B cell (primary cell): ENCODE data around the gene MYOF. TPM values are rescaled to one million over a fixed set of nuclear protein-coding genes. Genes with fewer than 3 reads are reported as not detected.

ENCODE experiments used
- ATAC-seq: fragments of 200-7000 bp; cut with Tn5 transposase; one replicate; pipeline ENCODE4 v1.10.0; 2021; ENCODE audit warnings: low read depth, mild to moderate bottlenecking, moderate number of reproducible peaks, moderate library complexity
- CTCF ChIA-PET: fragments of 350-600 bp; sonication (Branson Sonifier 250); formaldehyde crosslinking; loops from one replicate; lab custom pipeline; 2021; ENCODE audit warnings: antibody characterized with exemption, inconsistent platforms; lab: Charles Lee
- POLR2A ChIA-PET: fragments of 350-600 bp; sonication (Branson Sonifier 250); formaldehyde crosslinking; loops from one replicate; lab custom pipeline; 2021; ENCODE audit warnings: antibody characterized with exemption; lab: Charles Lee
- DNase-seq: peaks from one replicate; pipeline ENCODE4 v3.0.0; 2013
- H2AFZ ChIP-seq: 2 replicates; pipeline ENCODE4 v1.6.1; 2012; ENCODE audit warnings: mild to moderate bottlenecking, low read depth, low read length; ENCODE audit not compliant: insufficient read depth, poor library complexity, severe bottlenecking
- H3K27ac ChIP-seq, 2 donors: 1 replicate in 1 of 2; 2 replicates in 1 of 2; pipeline ENCODE4 v1.5.1; 2012 to 2013; ENCODE audit warnings: low read length in 2 of 2, mild to moderate bottlenecking in 2 of 2, moderate library complexity in 1 of 2
- H3K27me3 ChIP-seq, 4 experiments: fragments of 200-600 bp in 1 of 4; sonication (generic) in 1 of 4; replicated peaks in 1 of 4; 1 replicate in 2 of 4; 2 replicates in 2 of 4; pipeline versions ENCODE4 v1.6.1 to v1.7.0; 2013 to 2016; ENCODE audit warnings: low read length in 3 of 4, mild to moderate bottlenecking in 2 of 4, mixed read lengths in 1 of 4, moderate library complexity in 1 of 4; ENCODE audit not compliant: insufficient read depth in 4 of 4, control insufficient read depth in 3 of 4; ENCODE audit errors: control extremely low read depth in 1 of 4
- H3K36me3 ChIP-seq, 2 experiments: replicated peaks in 1 of 2; 1 replicate in 1 of 2; 2 replicates in 1 of 2; pipeline versions ENCODE4 v1.6.1 to v1.7.1; 2013; ENCODE audit warnings: low read length in 1 of 2; ENCODE audit not compliant: insufficient read depth in 2 of 2, control insufficient read depth in 1 of 2; ENCODE audit errors: control extremely low read depth in 1 of 2, extremely low read depth in 1 of 2
- H3K4me1 ChIP-seq, 2 donors: fragments of 200-600 bp in 1 of 2; sonication (generic) in 1 of 2; 1 replicate in 1 of 2; 2 replicates in 1 of 2; pipeline versions ENCODE4 v1.5.1 to v1.6.1; 2013 to 2017; ENCODE audit warnings: low read length in 2 of 2; ENCODE audit not compliant: control insufficient read depth in 2 of 2, insufficient read depth in 2 of 2
- H3K4me2 ChIP-seq: replicated peaks from 2 replicates; pipeline ENCODE3; 2012; ENCODE audit warnings: mild to moderate bottlenecking, low read depth, low read length; ENCODE audit not compliant: poor library complexity, severe bottlenecking
- H3K4me3 ChIP-seq, 5 experiments: fragments of 200-600 bp in 1 of 5; sonication (generic) in 1 of 5; 1 replicate in 3 of 5; 2 replicates in 2 of 5; pipeline versions ENCODE4 v1.5.1 to v1.7.0; 2011 to 2016; ENCODE audit warnings: low read length in 4 of 5, mild to moderate bottlenecking in 4 of 5, low read depth in 2 of 5, control low read depth in 1 of 5, moderate library complexity in 1 of 5; ENCODE audit not compliant: insufficient read depth in 1 of 5; ENCODE audit errors: control extremely low read depth in 1 of 5, extremely low read depth in 1 of 5
- H3K79me2 ChIP-seq: fragments of 200-600 bp; sonication (generic); one replicate; pipeline ENCODE4 v1.6.0; 2016; ENCODE audit warnings: low read length; ENCODE audit not compliant: control insufficient read depth, insufficient read depth
- H3K9ac ChIP-seq: fragments of 200-600 bp; sonication (generic); 2 replicates; pipeline ENCODE4 v1.6.1; 2017; ENCODE audit warnings: mild to moderate bottlenecking, low read length, moderate library complexity
- H3K9me3 ChIP-seq, 3 donors: one replicate each; pipeline versions ENCODE4 v1.6.1 to v1.7.1; 2013; ENCODE audit warnings: low read length in 2 of 3; ENCODE audit not compliant: control insufficient read depth in 2 of 3, insufficient read depth in 1 of 3; ENCODE audit errors: control extremely low read depth in 1 of 3
- H4K20me1 ChIP-seq: 2 replicates; pipeline ENCODE4 v1.6.0; 2012; ENCODE audit warnings: mild to moderate bottlenecking, low read length; ENCODE audit not compliant: insufficient read depth, control insufficient read depth, poor library complexity, severe bottlenecking
- H3K27ac Mint-ChIP-seq: one replicate; pipeline ENCODE4 v1.8.0; 2021; ENCODE audit warnings: mixed read lengths
- H3K27me3 Mint-ChIP-seq: one replicate; pipeline ENCODE4 v1.8.0; 2021; ENCODE audit warnings: mixed read lengths
- H3K4me1 Mint-ChIP-seq: one replicate; pipeline ENCODE4 v1.8.0; 2021; ENCODE audit warnings: mixed read lengths
- H3K4me3 Mint-ChIP-seq: one replicate; pipeline ENCODE4 v1.8.0; 2021; ENCODE audit warnings: mixed read lengths
- H3K9me3 Mint-ChIP-seq: one replicate; pipeline ENCODE4 v1.8.0; 2022; ENCODE audit warnings: mixed read lengths; ENCODE audit not compliant: insufficient read depth
- EZH2 ChIP-seq: IDR thresholded peaks from 2 replicates; pipeline ENCODE4 v1.6.1; 2012; ENCODE audit warnings: borderline replicate concordance, low read depth, mild to moderate bottlenecking, moderate library complexity, low read length; ENCODE audit not compliant: insufficient read depth, poor library complexity, severe bottlenecking
- WGBS: methylation state at CpG from one replicate; pipeline ENCODE4 v1.1.5; 2013; ENCODE audit warnings: missing lambda C conversion rate; ENCODE audit not compliant: insufficient coverage; 5-methylcytosine and 5-hydroxymethylcytosine counted together
- intact Hi-C: fragments of 100-400 bp; cut with micrococcal nuclease; formaldehyde crosslinking; loops from one replicate; pipeline ENCODE4 v1.10.0; 2022
- polyA plus RNA-seq: library from polyadenylated mRNA; depleted of rRNA; stranded (reverse); fragments of >200 nt; gene quantifications from 2 replicates; pipeline ENCODE4 v1.2.3, GENCODE V29; 2012
- total RNA-seq, 2 donors: library from RNA; stranded (reverse); fragments of 120-200 nt in 1 of 2; gene quantifications; 1 replicate in 1 of 2; 2 replicates in 1 of 2; pipeline versions ENCODE4 v1.2.3 to v1.2.4, GENCODE V29; 2013 to 2022
- TF ChIP-seq, protein P1 (sequence below): fragments of 200-600 bp; IDR thresholded peaks from one replicate; pipeline ENCODE4 v1.8.0; 2022; ENCODE audit warnings: antibody characterized with exemption, mild to moderate bottlenecking

Gene MYOF
- total and polyA plus RNA-seq, 2 donors (not counting 1 experiment from before 2014, with no cell fraction given), result 0.07 to 0.18 TPM

DNA sequence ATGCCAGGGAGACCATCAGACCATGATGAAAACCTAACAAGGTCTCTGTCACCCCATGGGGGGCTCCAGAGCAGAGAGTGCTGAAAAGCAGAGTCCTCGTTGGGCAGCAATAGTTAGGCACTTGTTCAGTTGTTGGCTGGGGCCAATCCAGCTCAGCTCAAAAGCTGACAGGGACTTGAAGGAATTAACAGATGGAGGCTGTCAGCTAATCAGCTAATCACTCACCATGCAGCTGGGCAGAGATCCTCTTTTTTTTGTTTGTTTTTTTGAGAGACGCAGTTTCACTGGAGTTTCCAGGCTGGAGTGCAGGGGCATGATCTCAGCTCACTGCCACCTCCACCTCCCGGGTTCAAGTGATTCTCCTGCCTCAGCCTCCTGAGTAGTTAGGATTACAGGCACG, 32.4 kb upstream of the MYOF start:
- H3K79me2 ChIP-seq, result no peaks in the 10 kb centered on the region
- peaks cover 9% of the 10 kb centered on the region for H3K4me1 Mint-ChIP-seq
- intact Hi-C loops, result no loop called here
- no peak overlapping the region for H3K9ac ChIP-seq
- H3K27me3 ChIP-seq, result no peaks in the 10 kb centered on the region
- 97% methylated on average over 4 of the region's 4 CpGs for WGBS
- H3K4me2 ChIP-seq, result no peak overlapping the region
- ATAC-seq, result no peak
- no peak overlapping the region for H3K27ac ChIP-seq
- no peaks in the 10 kb centered on the region for H3K9me3 Mint-ChIP-seq
- no peaks in the 10 kb centered on the region for H3K9me3 ChIP-seq
- no peak for TF ChIP-seq EZH2
- TF ChIP-seq, protein P1, sequence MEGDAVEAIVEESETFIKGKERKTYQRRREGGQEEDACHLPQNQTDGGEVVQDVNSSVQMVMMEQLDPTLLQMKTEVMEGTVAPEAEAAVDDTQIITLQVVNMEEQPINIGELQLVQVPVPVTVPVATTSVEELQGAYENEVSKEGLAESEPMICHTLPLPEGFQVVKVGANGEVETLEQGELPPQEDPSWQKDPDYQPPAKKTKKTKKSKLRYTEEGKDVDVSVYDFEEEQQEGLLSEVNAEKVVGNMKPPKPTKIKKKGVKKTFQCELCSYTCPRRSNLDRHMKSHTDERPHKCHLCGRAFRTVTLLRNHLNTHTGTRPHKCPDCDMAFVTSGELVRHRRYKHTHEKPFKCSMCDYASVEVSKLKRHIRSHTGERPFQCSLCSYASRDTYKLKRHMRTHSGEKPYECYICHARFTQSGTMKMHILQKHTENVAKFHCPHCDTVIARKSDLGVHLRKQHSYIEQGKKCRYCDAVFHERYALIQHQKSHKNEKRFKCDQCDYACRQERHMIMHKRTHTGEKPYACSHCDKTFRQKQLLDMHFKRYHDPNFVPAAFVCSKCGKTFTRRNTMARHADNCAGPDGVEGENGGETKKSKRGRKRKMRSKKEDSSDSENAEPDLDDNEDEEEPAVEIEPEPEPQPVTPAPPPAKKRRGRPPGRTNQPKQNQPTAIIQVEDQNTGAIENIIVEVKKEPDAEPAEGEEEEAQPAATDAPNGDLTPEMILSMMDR, result no peak
- no peak overlapping the region for H2AFZ ChIP-seq
- ChIA-PET POLR2A (no interaction called here), CTCF (interaction anchor here (0.6 to 11.1 kb wide), 3 partner anchors 32 to 630 kb away, joined by 4 to 198 read pairs (median 4); partner anchors contain the start of gene MYOF)
- no peak overlapping the region for H3K27ac Mint-ChIP-seq
- DNase-seq, result no peak
- H3K4me3 ChIP-seq, result no peak overlapping the region
- H3K27me3 Mint-ChIP-seq, result no peaks in the 10 kb centered on the region
- H4K20me1 ChIP-seq, result no peaks in the 10 kb centered on the region
- H3K4me1 ChIP-seq, result peaks cover 0 to 3% of the 10 kb centered on the region in 2 donors
- peaks cover 0 to 2% of the 10 kb centered on the region in 2 experiments for H3K36me3 ChIP-seq
- no peak overlapping the region for H3K4me3 Mint-ChIP-seq

DNA sequence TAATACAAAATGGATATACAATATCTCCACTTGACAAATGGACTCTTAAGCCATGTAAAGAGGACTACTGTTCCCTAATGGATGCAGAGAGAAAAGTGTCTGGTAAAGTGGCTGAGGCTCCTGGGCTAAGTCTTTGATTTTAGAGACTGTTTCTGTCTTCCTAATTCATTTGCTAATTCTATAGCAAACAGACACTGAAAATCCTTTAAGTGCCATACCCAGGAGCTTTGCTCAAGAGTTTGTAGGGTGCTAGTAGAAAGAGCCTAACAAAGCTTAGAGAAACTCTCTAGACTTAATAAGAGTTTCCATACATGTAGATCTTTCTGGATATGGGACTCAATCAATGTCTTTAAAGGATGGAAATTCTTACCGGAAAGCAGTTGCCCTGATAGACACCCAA, 31.0 kb upstream of the MYOF start:
- ChIA-PET POLR2A (no interaction called here), CTCF (interaction anchor here (1.3 to 11.1 kb wide), 4 partner anchors 11 to 627 kb away, joined by 3 to 198 read pairs (median 6); no protein-coding TSS in a partner anchor)
- Histone ChIP-seq H3K27ac (no peak overlapping the region), H3K79me2 (no peaks in the 10 kb centered on the region), H3K4me2 (no peak overlapping the region), H3K36me3 (peaks cover 0 to 2% of the 10 kb centered on the region in 2 experiments), H3K9ac (no peak overlapping the region), H4K20me1 (no peaks in the 10 kb centered on the region), H2AFZ (no peak overlapping the region), H3K4me1 (peaks cover 0 to 3% of the 10 kb centered on the region in 2 donors), H3K4me3 (no peak overlapping the region), H3K9me3 (no peaks in the 10 kb centered on the region), H3K27me3 (no peaks in the 10 kb centered on the region)
- no peaks in the 10 kb centered on the region for H3K9me3 Mint-ChIP-seq
- intact Hi-C loops, result no loop called here
- no peak for TF ChIP-seq EZH2
- TF ChIP-seq, protein P1, result no peak
- no CpG with 5 or more reads among the region's 1 CpG for whole genome bisulfite sequencing
- DNase-seq, result no peak
- peaks cover 9% of the 10 kb centered on the region for H3K4me1 Mint-ChIP-seq
- H3K27ac Mint-ChIP-seq, result no peak overlapping the region
- no peak overlapping the region for H3K4me3 Mint-ChIP-seq
- no peak for ATAC-seq
- no peaks in the 10 kb centered on the region for H3K27me3 Mint-ChIP-seq
